ENCODE results near the gene LRFN4.

Gene LRFN4

GRCh38 chr11:66845143-66845875, 11.6 kb upstream of the LRFN4 start:
- peak; percentile 72 for DNase-seq (ENCODE audit: low spot score)

- no peak for DNase-seq (ENCODE audit: low spot score)
These were observed 11.0 kb upstream of the LRFN4 start for GRCh38 chr11:66845876-66846212.

GRCh38 chr11:66846671-66847091, 10.2 kb upstream of the LRFN4 start:
- DNase-seq (ENCODE audit: low spot score), result no peak

GRCh38 chr11:66847461-66848232, 9.2 kb upstream of the LRFN4 start:
- DNase-seq (ENCODE audit: low spot score), result no peak

- no peak for DNase-seq (ENCODE audit: low spot score)
These were observed 8.0 kb upstream of the LRFN4 start for GRCh38 chr11:66848671-66849500.

- DNase-seq (ENCODE audit: low spot score), result no peak
These were observed 7.2 kb upstream of the LRFN4 start for GRCh38 chr11:66849501-66850234.

- DNase-seq (ENCODE audit: low spot score), result no peak
These were observed 6.7 kb upstream of the LRFN4 start for GRCh38 chr11:66850235-66850587.

GRCh38 chr11:66850588-66851238, 6.2 kb upstream of the LRFN4 start:
- no peak for DNase-seq (ENCODE audit: low spot score)

- no peak for DNase-seq (ENCODE audit: low spot score)
These were observed 5.6 kb upstream of the LRFN4 start for GRCh38 chr11:66851239-66851596.

GRCh38 chr11:66851698-66852465, 5.0 kb upstream of the LRFN4 start:
- peak; percentile 100 for DNase-seq (ENCODE audit: low spot score)

GRCh38 chr11:66852466-66853241, 4.2 kb upstream of the LRFN4 start:
- DNase-seq (ENCODE audit: low spot score), result no peak

- DNase-seq (ENCODE audit: low spot score), result no peak
These were observed 3.3 kb upstream of the LRFN4 start for GRCh38 chr11:66853242-66854229.

- no peak for DNase-seq (ENCODE audit: low spot score)
These were observed 2.6 kb upstream of the LRFN4 start for GRCh38 chr11:66854231-66854661.

GRCh38 chr11:66854729-66855211, 2.1 kb upstream of the LRFN4 start:
- no peak for DNase-seq (ENCODE audit: low spot score)

- DNase-seq (ENCODE audit: low spot score), result no peak
These were observed 1.0 kb upstream of the LRFN4 start for GRCh38 chr11:66855574-66856495.

- no peak for DNase-seq (ENCODE audit: low spot score)
These were observed 516 bp downstream of the LRFN4 start for GRCh38 chr11:66857234-66857926.

- DNase-seq (ENCODE audit: low spot score), result no peak
These were observed 992 bp downstream of the LRFN4 start for GRCh38 chr11:66857927-66858185.

All from HuH-7 (cell line).